K562 (cell line): ENCODE results near the gene HSPB7. TPM values are rescaled to one million over a fixed set of nuclear protein-coding genes. Genes with fewer than 3 reads are reported as not detected.
A peak's percentile ranks its signal among the peaks of the same experiment; 100 is the strongest.

Experiments used
- CBFA2T2 ChIP-seq: fragments of 450-650 bp; conservative IDR thresholded peaks from 2 replicates; pipeline ENCODE4 v1.6.1; 2017; ENCODE audit warnings: mild to moderate bottlenecking
- CHD7 ChIP-seq: fragments of 200-600 bp; sonication (generic); IDR thresholded peaks from one replicate; pipeline ENCODE4 v1.6.1; 2012; ENCODE audit warnings: mild to moderate bottlenecking, low read depth, low read length, inconsistent platforms
- RFX7 ChIP-seq: fragments of 250-450 bp; sonication (Bioruptor Pico); IDR thresholded peaks from 2 replicates; pipeline ENCODE4 v1.5.1; 2021; ENCODE audit warnings: mild to moderate bottlenecking
- SMARCA5 ChIP-seq: fragments of 450-650 bp; IDR thresholded peaks from 2 replicates; pipeline ENCODE4 v1.6.1; 2016
- ZNF395 ChIP-seq: fragments of 200-800 bp; sonication (Bioruptor generic); IDR thresholded peaks from 2 replicates; pipeline ENCODE4 v1.6.1; 2017; ENCODE audit warnings: missing genetic modification characterization, missing compliant biosample characterization
- ZNF609 ChIP-seq: sonication (generic); formaldehyde crosslinking; IDR thresholded peaks from 2 replicates; pipeline ENCODE4 v1.8.1; 2023; ENCODE audit warnings: missing genetic modification reagents, mild to moderate bottlenecking, borderline replicate concordance
- polyA plus RNA-seq, 8 experiments: library from polyadenylated mRNA; depleted of rRNA in 4 of 8; stranded (reverse) in 5 of 8; unstranded in 3 of 8; fragments of >200 nt; fragmentation: Nextera tagmentation in 2 of 8; fragmentation: Illumina TruSeq in 1 of 8; extraction: Ambion mirVana in 2 of 8; extraction: Trizol in 1 of 8; gene quantifications; 2 replicates each; pipeline versions ENCODE4 v1.2.1 to v1.2.3, GENCODE V29; 2011 to 2014; ENCODE audit warnings: inconsistent platforms in 1 of 8, missing spikeins in 1 of 8
- total RNA-seq, 7 experiments: library from RNA; depleted of rRNA in 6 of 7; stranded (reverse); fragments of >200 nt in 6 of 7; fragmentation: Illumina TruSeq in 2 of 7; extraction: Trizol in 2 of 7; gene quantifications; 2 replicates each; pipeline versions ENCODE4 v1.2.1 to v1.2.3, GENCODE V29; 2011 to 2021; ENCODE audit warnings: low replicate concordance in 1 of 7

HSPB7 gene
- total and polyA plus RNA-seq, 9 of the 15 experiments (the other 6 are each of a cell fraction or from before 2014, with no cell fraction given): 0.05 to 0.19 (median 0.07) TPM; not detected in 6

- TF ChIP-seq ZNF609 (CRISPR knock-in tag) (no peak), CHD7 (no peak), ZNF395 (CRISPR knock-in tag) (peak; percentile 84; the same call in 1 of the 2 replicates), CBFA2T2 (peak; percentile 97), RFX7 (no peak), SMARCA5 (no peak)
Observed at GRCh38 chr1:16053781-16054502, 36.1 kb upstream of the HSPB7 start (continued).
